ENCODE results near the gene PCDH9. TPM values are rescaled to one million over a fixed set of nuclear protein-coding genes. Genes with fewer than 3 reads are reported as not detected.
"Not testable (repeated sequence)": the region's sequence is repeated elsewhere in the genome, so short reads cannot be mapped to it uniquely, and the experiment has no call there.

Gene PCDH9
- polyA plus RNA-seq, 1 of the 3 experiments (the other 2 are of a cell fraction) = 1.3 TPM

DNA sequence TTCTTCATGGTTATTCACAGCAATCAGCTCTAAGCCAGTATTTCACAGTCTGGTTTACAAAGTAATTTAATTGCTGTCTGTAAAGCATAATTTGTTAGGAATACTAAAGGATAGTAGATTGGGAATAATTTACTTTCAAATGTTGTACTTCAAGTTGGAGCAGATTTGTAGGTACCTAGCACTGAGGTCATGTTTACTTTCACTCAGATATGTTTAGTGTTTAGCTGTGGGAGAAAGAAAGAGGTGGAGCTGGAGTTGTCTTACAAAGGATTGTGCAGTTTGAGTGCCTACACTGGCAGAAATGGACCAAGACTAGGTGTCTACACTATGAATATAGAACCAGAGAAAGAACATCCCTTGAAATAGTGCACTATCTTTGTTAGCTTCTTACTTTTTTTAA, 464.6 kb downstream of the PCDH9 start:
- no peaks in the 10 kb centered on the region for H3F3A ChIP-seq (replicated peaks; ENCODE audit: insufficient read depth)
- H3K4me3 ChIP-seq (ENCODE audit: low read depth in 2 of 2, low read length in 1 of 2) = no peak overlapping the region
- no peak overlapping the region for H3K27ac ChIP-seq (ENCODE audit: low read depth in 2 of 2, low read length in 1 of 2)
- no peak for DNase-seq
- H3K4me2 ChIP-seq = no peak overlapping the region
- peaks cover 6% of the 10 kb centered on the region; the same call in 1 of the 2 replicates for H3K9me3 ChIP-seq
- H3K36me3 ChIP-seq (replicated peaks in 1 of 2; ENCODE audit: control insufficient read depth in 1 of 2, insufficient read depth in 2 of 2, low read length in 1 of 2) = no peaks in the 10 kb centered on the region
- ChIA-PET CTCF (interaction anchor here (0.7 to 1.0 kb wide), 3 partner anchors 16 to 459 kb away, joined by 3 to 4 read pairs (median 3); no protein-coding TSS in a partner anchor), POLR2A (no interaction called here)
- H3K27me3 ChIP-seq (ENCODE audit: insufficient read depth) = no peaks in the 10 kb centered on the region
- H3K79me2 ChIP-seq (ENCODE audit: insufficient read depth) = no peaks in the 10 kb centered on the region
- no peaks in the 10 kb centered on the region for H4K20me1 ChIP-seq (ENCODE audit: insufficient read depth)
- no peaks in the 10 kb centered on the region for H3K4me1 ChIP-seq (ENCODE audit: control insufficient read depth in 1 of 2, insufficient read depth in 2 of 2, low read depth in 1 of 2, low read length in 1 of 2)
- H3K9ac ChIP-seq = no peak overlapping the region
- H2AFZ ChIP-seq (ENCODE audit: low read depth) = no peak overlapping the region
- no peak for TF ChIP-seq FOXM1 (IDR thresholded peaks at IDR 0.05; ENCODE audit: low read depth)
- TF ChIP-seq NFIC (IDR thresholded peaks at IDR 0.05; ENCODE audit: borderline replicate concordance) = no peak
- TF ChIP-seq YY1 (IDR thresholded peaks at IDR 0.05; ENCODE audit: low read depth) = no peak
- no peak for TF ChIP-seq FOSL2 (IDR thresholded peaks at IDR 0.05; ENCODE audit: borderline replicate concordance, low read depth)
- TF ChIP-seq, protein P1, sequence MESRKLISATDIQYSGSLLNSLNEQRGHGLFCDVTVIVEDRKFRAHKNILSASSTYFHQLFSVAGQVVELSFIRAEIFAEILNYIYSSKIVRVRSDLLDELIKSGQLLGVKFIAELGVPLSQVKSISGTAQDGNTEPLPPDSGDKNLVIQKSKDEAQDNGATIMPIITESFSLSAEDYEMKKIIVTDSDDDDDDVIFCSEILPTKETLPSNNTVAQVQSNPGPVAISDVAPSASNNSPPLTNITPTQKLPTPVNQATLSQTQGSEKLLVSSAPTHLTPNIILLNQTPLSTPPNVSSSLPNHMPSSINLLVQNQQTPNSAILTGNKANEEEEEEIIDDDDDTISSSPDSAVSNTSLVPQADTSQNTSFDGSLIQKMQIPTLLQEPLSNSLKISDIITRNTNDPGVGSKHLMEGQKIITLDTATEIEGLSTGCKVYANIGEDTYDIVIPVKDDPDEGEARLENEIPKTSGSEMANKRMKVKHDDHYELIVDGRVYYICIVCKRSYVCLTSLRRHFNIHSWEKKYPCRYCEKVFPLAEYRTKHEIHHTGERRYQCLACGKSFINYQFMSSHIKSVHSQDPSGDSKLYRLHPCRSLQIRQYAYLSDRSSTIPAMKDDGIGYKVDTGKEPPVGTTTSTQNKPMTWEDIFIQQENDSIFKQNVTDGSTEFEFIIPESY (IDR thresholded peaks at IDR 0.05; ENCODE audit: borderline replicate concordance, low read depth) = no peak
- TF ChIP-seq MXI1 (IDR thresholded peaks at IDR 0.05; ENCODE audit: low read depth, low read length) = no peak
- TF ChIP-seq, protein P2, sequence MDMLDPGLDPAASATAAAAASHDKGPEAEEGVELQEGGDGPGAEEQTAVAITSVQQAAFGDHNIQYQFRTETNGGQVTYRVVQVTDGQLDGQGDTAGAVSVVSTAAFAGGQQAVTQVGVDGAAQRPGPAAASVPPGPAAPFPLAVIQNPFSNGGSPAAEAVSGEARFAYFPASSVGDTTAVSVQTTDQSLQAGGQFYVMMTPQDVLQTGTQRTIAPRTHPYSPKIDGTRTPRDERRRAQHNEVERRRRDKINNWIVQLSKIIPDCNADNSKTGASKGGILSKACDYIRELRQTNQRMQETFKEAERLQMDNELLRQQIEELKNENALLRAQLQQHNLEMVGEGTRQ (IDR thresholded peaks at IDR 0.05; ENCODE audit: borderline replicate concordance, low read depth, low read length) = no peak
- TF ChIP-seq TCF12 (IDR thresholded peaks at IDR 0.05) = no peak
- no peaks in the 10 kb centered on the region for H3K9me2 ChIP-seq

DNA sequence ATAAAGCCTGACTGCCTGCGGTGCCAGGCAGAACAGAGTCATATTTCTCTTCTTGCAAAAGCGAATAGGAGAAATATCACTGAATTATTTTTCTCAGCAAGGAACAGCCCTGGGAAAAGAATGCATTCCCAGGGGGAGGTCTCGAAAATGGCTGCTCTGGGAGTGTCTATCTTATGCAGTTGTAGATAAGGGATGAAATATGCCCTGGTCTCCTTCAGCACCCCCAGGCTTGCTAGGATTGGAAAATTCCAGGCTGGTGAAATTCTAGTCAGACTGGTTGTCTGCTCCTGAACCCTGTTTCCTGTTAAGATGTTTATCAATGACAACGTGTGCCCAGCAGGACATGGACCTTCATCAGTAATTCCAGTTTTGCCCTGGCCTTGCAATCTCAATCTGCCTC, 469.5 kb downstream of the PCDH9 start:
- H3K36me3 ChIP-seq (replicated peaks in 1 of 2; ENCODE audit: control insufficient read depth in 1 of 2, insufficient read depth in 2 of 2, low read length in 1 of 2); H2AFZ ChIP-seq (ENCODE audit: low read depth); H3K9me3 ChIP-seq: not testable (repeated sequence)

DNA sequence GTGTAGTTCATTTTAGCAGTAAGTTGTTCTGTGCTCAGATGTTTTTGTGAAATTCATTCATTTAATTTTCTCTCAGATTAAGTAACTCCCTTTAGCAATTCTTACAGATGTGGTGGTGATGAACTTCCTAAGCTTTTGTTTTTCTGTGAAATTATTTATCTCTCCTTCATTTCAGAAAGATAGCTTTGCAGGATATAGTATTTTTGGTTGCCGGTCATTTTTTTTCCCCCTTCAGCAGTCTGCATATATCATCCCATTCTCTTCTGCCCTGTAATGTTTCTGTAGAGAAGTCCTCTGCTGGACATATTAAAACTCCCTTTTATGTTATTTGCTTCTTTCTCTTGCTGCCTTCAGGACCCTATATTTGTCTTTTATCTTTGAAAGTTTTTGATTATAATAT, 470.2 kb downstream of the PCDH9 start:
- POLR2A ChIA-PET = no interaction called here
- H3K9ac ChIP-seq = no peak overlapping the region
- no peaks in the 10 kb centered on the region for H3F3A ChIP-seq (replicated peaks; ENCODE audit: insufficient read depth)
- no peaks in the 10 kb centered on the region for H3K4me1 ChIP-seq (ENCODE audit: control insufficient read depth in 1 of 2, insufficient read depth in 2 of 2, low read depth in 1 of 2, low read length in 1 of 2)
- H3K9me3 ChIP-seq = peaks cover 6% of the 10 kb centered on the region
- H3K36me3 ChIP-seq (replicated peaks in 1 of 2; ENCODE audit: control insufficient read depth in 1 of 2, insufficient read depth in 2 of 2, low read length in 1 of 2) = no peaks in the 10 kb centered on the region
- no peak overlapping the region for H3K4me3 ChIP-seq (ENCODE audit: low read depth in 2 of 2, low read length in 1 of 2)
- no peaks in the 10 kb centered on the region for H3K27me3 ChIP-seq (ENCODE audit: insufficient read depth)
- no peak for DNase-seq
- CTCF ChIA-PET = no interaction called here
- H4K20me1 ChIP-seq (ENCODE audit: insufficient read depth) = no peaks in the 10 kb centered on the region
- H3K4me2 ChIP-seq = no peak overlapping the region
- TF ChIP-seq JUND (IDR thresholded peaks at IDR 0.05) (no peak), ELF1 (IDR thresholded peaks at IDR 0.05) (no peak), MEF2A (IDR thresholded peaks at IDR 0.05; ENCODE audit: borderline replicate concordance, low read depth) (no peak), NFIC (IDR thresholded peaks at IDR 0.05; ENCODE audit: borderline replicate concordance) (no peak), TCF12 (IDR thresholded peaks at IDR 0.05) (no peak), RCOR1 (IDR thresholded peaks at IDR 0.05; ENCODE audit: low read length) (no peak), TAF1 (IDR thresholded peaks at IDR 0.05; ENCODE audit: borderline replicate concordance, low read depth, low read length) (no peak), POLR2AphosphoS5 (IDR thresholded peaks at IDR 0.05; ENCODE audit: low read depth, low read length) (no peak)
- TF ChIP-seq, protein P3, sequence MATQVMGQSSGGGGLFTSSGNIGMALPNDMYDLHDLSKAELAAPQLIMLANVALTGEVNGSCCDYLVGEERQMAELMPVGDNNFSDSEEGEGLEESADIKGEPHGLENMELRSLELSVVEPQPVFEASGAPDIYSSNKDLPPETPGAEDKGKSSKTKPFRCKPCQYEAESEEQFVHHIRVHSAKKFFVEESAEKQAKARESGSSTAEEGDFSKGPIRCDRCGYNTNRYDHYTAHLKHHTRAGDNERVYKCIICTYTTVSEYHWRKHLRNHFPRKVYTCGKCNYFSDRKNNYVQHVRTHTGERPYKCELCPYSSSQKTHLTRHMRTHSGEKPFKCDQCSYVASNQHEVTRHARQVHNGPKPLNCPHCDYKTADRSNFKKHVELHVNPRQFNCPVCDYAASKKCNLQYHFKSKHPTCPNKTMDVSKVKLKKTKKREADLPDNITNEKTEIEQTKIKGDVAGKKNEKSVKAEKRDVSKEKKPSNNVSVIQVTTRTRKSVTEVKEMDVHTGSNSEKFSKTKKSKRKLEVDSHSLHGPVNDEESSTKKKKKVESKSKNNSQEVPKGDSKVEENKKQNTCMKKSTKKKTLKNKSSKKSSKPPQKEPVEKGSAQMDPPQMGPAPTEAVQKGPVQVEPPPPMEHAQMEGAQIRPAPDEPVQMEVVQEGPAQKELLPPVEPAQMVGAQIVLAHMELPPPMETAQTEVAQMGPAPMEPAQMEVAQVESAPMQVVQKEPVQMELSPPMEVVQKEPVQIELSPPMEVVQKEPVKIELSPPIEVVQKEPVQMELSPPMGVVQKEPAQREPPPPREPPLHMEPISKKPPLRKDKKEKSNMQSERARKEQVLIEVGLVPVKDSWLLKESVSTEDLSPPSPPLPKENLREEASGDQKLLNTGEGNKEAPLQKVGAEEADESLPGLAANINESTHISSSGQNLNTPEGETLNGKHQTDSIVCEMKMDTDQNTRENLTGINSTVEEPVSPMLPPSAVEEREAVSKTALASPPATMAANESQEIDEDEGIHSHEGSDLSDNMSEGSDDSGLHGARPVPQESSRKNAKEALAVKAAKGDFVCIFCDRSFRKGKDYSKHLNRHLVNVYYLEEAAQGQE (IDR thresholded peaks at IDR 0.05; ENCODE audit: low read depth, low read length) = no peak
- TF ChIP-seq, protein P4, sequence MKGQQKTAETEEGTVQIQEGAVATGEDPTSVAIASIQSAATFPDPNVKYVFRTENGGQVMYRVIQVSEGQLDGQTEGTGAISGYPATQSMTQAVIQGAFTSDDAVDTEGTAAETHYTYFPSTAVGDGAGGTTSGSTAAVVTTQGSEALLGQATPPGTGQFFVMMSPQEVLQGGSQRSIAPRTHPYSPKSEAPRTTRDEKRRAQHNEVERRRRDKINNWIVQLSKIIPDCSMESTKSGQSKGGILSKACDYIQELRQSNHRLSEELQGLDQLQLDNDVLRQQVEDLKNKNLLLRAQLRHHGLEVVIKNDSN (IDR thresholded peaks at IDR 0.05; ENCODE audit: borderline replicate concordance, low read depth) = no peak
- no peaks in the 10 kb centered on the region for H3K79me2 ChIP-seq (ENCODE audit: insufficient read depth)
- WGBS (ENCODE audit: low lambda C conversion rate) = 78% methylated on average over 1 of the region's 1 CpG
- H3K9me2 ChIP-seq = no peaks in the 10 kb centered on the region
- no peak overlapping the region for H2AFZ ChIP-seq (ENCODE audit: low read depth)
- H3K27ac ChIP-seq (ENCODE audit: low read depth in 2 of 2, low read length in 1 of 2) = no peak overlapping the region

More for the DNA sequence above, 469.5 kb downstream of the PCDH9 start:
- H3K4me1 ChIP-seq (ENCODE audit: control insufficient read depth in 1 of 2, insufficient read depth in 2 of 2, low read depth in 1 of 2, low read length in 1 of 2); POLR2A ChIA-PET; H3K27me3 ChIP-seq (ENCODE audit: insufficient read depth); H3K27ac ChIP-seq (ENCODE audit: low read depth in 2 of 2, low read length in 1 of 2); H4K20me1 ChIP-seq (ENCODE audit: insufficient read depth); H3K9me2 ChIP-seq; DNase-seq; H3K79me2 ChIP-seq (ENCODE audit: insufficient read depth); H3F3A ChIP-seq (replicated peaks; ENCODE audit: insufficient read depth); H3K4me2 ChIP-seq; H3K9ac ChIP-seq; H3K4me3 ChIP-seq (ENCODE audit: low read depth in 2 of 2, low read length in 1 of 2): not testable (repeated sequence)
- CTCF ChIA-PET = interaction anchor here (1.1 kb wide), 1 partner anchor 20 kb away, joined by 3 read pairs; no protein-coding TSS in a partner anchor
- WGBS (ENCODE audit: low lambda C conversion rate) = 58% methylated on average over 4 of the region's 4 CpGs

Data from SK-N-SH (cell line).